ENCODE results near the gene PHF3.

DNA sequence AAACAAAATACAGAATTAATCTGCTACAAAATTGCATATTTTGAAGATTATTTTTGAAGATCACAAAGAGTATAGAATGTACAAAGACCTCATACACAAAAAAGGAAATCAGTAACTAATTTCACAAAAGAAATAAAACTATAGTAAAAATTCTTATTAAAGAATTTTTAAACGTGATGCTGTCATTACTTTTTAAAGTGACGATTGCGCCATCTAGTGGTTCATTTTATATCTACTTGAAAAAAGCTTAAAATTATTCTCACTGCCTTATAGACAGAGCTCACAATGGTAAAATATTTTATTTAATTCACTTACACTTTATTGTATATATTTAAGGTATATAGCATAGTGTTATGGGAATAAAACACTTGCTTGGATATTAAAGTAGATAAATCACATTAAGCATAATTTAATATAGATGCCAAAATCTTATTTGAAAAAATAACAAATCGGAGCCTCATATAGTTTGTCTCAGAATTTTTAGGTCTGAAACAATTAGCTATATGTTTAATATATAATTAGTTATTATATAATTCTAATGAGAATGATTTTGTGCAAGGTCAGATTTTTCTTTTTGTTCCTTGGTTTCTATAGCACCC is 128.8 kb downstream of the PHF3 start:
- TF ChIP-seq CTCF (IDR thresholded peaks at IDR 0.05; ENCODE audit: low read depth, low read length, poor library complexity, severe bottlenecking) (no peak), EZH2phosphoT487 (IDR thresholded peaks at IDR 0.05; ENCODE audit: borderline replicate concordance, low read length) (no peak)

Measured in DOHH2 (cell line).